NCI-H2081 treated with DMSO at 0.1 percent for 48 hours (cell line): ENCODE results near the gene DNA2.
"Not testable (repeated sequence)": the region's sequence is repeated elsewhere in the genome, so short reads cannot be mapped to it uniquely, and the experiment has no call there.

Experiments used
- DNase-seq: peaks from one replicate; lab custom pipeline; 2025; lab: John Stamatoyannopoulos, UW

The DNA2 gene, protein sequence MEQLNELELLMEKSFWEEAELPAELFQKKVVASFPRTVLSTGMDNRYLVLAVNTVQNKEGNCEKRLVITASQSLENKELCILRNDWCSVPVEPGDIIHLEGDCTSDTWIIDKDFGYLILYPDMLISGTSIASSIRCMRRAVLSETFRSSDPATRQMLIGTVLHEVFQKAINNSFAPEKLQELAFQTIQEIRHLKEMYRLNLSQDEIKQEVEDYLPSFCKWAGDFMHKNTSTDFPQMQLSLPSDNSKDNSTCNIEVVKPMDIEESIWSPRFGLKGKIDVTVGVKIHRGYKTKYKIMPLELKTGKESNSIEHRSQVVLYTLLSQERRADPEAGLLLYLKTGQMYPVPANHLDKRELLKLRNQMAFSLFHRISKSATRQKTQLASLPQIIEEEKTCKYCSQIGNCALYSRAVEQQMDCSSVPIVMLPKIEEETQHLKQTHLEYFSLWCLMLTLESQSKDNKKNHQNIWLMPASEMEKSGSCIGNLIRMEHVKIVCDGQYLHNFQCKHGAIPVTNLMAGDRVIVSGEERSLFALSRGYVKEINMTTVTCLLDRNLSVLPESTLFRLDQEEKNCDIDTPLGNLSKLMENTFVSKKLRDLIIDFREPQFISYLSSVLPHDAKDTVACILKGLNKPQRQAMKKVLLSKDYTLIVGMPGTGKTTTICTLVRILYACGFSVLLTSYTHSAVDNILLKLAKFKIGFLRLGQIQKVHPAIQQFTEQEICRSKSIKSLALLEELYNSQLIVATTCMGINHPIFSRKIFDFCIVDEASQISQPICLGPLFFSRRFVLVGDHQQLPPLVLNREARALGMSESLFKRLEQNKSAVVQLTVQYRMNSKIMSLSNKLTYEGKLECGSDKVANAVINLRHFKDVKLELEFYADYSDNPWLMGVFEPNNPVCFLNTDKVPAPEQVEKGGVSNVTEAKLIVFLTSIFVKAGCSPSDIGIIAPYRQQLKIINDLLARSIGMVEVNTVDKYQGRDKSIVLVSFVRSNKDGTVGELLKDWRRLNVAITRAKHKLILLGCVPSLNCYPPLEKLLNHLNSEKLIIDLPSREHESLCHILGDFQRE

DNA sequence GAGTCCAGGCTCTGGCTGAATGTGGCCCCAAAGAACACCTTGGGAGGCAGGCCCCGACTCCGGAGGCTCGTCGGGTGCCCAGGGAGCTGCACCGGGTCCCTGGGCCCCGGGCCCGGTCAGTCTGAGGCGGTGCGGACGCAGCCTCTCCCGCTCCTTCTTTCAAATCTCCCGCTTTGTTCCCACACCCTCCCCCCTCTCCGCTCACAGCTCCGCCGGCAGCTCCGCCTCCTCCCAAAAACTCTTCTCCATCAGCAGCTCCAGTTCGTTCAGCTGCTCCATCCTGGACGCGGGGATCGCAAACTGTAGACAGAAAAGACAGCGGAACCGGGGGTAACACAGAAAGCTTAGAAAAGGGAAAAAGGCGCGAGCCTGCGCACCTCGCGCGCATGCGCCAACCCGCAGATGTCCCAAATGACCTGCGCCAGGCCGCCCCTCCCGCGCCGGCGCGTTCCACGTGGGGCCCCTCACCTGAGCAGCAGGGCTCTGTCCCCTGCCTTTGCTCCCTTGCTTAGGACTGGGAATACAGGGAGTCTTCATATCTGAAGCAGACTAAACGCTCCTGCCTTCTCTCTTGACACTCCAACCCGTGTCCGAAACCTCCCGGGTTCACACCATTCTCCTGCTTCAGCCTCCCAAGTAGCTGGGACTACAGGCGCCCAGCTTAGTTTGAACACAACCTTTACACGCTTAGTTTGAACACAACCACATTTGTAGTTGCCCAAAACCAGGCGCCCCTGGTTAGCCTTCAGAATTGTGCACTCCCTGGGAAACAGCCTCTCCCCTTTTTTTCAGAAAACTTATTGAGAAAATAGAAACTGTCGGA, at the start of gene DNA2:
Gene DNA2, minus strand, starts transcription at position 388 of the 823 bp plus-strand sequence. Its CDS starts 109 bp downstream, at position 279.
- DNase-seq: peak; percentile 13

DNA sequence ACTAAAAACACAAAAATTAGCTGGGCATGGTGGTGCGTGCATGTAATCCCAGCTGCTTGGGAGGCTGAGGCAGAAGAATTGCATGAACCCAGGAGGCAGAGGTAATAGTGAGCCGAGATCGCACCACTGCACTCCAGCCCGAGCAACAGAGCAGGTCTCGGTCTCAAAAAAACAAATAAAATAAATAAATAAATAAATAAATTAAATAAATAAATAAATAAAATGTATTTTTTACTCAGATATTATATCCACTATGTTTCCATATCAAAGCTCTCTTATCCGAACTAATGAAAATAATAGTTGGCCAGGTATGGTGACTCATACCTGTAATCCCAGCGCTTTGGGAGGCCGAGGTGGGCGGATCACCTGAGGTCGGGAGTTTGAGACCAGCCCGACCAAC, 46.8 kb upstream of the DNA2 start:
- not testable (repeated sequence) for DNase-seq

DNA sequence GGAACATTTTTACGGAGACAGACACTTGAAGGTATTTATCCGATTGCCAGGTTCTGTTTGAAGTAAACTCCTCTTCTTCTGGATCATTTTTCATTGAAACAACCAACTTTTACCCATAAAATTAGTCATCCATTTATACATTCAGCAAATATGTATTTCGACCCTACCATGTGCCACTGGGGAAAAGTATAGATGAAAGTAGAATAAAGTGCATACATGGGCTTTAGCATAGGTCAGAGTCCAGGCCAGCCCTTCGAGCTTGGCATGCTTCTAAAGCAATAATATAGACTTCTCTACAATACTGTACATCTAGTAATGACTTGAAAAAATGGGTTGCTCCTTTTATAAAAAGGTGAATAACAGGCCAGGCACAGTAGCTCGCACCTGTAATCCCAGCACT, 45.4 kb upstream of the DNA2 start:
- DNase-seq: no peak

DNA sequence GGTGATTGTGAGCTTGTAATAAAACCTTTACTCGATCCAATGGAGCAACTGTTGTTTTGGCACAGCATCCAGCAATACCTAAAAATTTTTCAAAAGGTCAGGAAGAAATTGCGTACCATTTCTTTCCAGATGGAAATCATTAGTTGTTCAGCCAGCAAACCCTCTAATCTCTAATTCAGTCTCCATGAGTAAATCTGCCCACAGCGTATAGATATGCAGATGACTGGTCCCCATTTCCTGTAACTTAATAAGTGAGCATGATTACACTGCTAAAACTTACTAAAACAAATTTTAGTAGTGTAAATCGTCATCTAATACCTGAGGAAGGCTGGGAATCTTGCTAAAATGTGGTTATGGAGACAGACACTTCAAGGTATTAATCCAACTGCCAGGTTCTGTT, 45.0 kb upstream of the DNA2 start:
- DNase-seq: no peak

DNA sequence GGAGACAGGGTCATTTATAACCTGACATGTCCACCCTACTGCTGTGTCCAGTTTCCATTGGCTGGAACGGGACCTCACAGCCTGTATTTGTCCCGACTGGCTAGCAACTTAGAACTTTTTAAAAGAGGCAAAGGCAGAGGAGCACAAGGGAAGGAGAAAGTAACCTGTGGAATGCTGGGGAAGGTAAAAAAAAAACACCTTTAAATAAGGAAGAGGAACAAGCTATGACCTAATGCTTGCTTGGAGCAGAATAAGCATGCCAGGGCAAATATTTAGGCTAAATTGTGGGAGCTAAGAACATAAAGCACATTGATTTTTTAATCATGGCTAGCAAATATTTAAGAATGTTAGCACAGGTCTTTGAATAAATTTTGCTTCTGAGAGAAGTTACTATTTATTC, 44.4 kb upstream of the DNA2 start:
- DNase-seq: not testable (repeated sequence)

DNA sequence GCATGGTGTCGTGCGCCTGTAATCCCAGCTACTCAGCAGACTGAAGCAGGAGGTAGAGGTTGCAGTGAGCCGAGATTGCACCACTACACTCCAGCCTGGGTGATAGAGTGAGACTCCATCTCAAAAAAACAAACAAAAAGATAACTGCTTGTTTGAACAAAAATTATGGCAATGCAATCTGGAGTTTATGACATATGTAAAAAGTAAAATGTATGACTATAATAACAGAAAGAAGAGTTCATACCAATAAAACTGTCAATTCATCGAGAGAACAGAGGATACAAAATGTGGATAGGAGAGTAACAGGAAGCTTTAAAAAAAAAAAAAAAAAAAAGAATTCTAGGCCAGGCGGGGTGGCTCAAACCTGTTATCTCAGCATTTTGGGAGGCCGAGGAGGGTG, 36.3 kb upstream of the DNA2 start:
- DNase-seq: no peak

DNA sequence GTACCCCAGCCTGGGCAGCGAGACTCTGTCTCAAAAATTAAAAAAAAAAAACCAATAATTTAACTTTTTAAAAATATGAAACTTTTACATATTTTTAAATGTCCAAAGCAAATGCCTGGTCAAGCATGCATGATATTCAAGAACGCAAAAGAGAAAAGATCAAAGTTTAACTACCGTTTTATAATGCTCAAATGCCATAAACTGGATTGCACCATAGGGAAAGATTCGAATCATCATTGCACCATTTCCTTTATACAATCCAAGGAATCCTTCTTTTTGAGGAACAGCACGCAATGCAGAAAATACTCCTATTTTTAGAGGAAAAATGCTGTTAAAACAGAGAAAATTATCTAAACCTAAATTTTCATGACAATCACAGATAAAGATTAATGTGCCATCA, 34.6 kb upstream of the DNA2 start:
- DNase-seq: no peak

DNA sequence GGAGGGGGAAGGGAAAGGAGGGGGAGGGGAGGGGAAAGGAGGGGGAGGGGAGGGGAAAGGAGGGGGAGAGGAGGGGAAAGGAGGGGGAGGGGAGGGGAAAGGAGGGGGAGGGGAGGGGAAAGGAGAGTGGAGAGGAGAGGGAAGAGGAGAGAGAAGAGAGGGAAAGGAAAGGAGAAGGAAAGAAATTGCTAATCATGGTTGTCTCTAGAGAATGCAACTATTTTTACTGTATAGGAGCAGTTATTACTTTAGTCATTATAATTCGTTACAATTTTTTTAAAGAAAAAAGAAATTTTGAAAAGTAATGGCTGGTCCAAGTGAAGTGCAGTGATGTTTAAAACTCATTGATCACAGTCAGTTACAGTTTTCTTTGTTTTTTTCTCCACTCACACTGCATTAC, 31.1 kb upstream of the DNA2 start:
- DNase-seq: no peak

DNA sequence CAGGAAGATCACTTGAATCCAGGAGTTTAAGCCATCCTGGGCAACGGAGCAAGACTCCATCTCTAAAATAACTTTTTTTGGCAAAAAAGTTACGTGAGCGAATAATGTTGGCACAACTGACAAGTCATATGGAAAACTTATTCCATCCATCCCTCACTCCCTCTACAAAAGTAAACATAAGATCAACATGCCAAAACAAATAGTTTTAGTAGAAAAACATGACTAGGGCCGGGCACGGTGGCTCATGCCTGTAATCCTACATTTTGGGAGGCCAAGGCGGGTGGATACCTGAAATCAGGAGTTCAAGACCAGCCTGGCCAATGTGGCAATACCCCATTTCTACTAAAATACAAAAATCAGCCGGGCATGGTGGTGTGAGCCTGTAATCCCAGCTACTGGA, 29.9 kb upstream of the DNA2 start:
- DNase-seq: no peak

DNA sequence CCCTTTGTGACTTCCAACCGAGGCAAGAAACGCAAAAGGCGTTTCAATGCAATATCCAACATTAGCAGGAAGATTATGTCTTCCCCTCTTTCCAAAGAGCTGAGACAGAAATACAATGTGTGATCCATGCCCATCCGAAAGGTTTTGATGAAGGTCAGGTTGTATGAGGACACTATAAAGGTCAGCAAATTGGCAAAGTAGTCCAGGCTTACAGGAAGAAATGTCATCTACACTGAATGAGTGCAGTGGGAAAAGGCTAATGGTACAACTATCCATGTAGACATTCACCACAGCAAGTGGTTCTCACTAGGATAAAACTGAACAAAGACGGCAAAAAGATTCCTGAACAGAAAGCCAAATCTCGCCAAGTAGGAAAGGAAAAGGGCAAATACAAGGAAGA, 27.8 kb upstream of the DNA2 start:
- DNase-seq: no peak

DNA sequence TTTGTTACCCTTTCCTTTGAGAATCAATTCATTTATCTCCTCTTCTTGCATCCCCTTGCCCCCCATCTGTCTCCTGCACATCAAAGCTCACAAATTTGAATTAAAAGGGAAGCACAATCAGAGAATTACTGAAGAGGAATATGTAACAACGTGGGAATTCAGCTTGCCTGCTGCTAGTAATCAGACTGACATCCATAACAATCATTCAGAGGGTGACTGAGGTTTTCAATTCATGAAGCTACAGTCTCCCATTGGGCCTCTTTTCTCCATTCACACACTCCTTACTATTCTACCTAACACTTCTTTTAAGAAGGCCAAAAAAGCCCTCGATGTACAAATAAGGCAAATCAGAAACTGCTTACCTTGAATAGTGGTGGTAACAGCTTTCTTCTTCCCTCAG, 24.3 kb upstream of the DNA2 start:
- DNase-seq: no peak

DNA sequence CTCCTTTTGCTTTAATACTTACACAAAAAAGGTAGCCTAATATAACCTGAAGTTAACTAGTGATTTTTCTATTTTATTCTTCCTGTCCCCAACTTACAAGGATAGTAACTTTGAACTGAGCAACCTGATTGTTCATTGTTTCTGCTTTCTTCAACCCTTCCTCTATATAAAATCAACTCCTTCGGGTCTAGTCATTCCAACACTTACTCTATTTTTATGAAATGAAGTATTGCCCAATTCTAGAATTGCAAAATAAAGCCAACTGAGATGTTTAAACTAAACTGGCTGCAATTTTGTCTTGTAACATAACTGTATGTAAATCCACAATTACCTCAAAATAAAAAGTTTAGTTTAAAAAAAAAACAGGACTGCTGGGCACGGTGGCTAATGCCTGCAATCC, 20.3 kb upstream of the DNA2 start:
- DNase-seq: no peak

DNA sequence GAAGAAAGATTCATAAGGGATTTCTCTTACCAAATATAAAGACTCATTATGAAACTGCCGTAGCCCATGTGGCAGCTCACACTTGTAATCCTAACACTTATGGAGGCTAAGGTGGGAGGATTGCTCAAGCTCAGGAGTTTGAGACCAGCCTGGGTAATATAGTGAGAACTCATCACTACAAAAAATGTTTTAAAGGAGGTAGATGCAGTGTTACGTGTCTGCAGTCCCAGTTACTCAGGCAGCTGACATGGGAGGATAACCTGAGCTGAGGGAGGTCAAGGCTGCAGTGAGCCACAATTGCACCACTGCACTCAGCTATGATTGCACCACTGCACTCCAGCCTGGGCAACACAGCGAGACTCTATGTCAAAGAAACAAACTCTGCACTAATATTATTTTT, 18.1 kb upstream of the DNA2 start:
- DNase-seq: no peak

DNA sequence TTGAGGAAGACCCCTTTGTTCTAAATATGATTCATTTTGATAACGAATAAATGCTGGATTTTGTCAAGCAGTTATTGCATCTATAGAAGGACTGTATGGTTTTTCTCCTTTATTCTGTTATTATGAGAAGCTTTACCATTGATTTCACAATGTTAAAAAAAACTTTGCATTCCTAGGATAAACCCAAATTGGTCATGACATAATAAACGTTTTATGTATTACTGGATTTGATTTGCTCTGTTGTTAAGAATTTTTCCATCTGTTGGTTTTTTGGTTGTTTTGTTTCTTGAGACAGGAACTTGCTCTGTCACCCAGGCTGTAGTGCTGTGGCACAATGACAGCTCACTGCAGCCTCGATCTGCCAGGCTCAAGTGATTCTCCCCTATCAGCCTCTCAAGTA, 2.2 kb upstream of the DNA2 start:
- DNase-seq: no peak

DNA sequence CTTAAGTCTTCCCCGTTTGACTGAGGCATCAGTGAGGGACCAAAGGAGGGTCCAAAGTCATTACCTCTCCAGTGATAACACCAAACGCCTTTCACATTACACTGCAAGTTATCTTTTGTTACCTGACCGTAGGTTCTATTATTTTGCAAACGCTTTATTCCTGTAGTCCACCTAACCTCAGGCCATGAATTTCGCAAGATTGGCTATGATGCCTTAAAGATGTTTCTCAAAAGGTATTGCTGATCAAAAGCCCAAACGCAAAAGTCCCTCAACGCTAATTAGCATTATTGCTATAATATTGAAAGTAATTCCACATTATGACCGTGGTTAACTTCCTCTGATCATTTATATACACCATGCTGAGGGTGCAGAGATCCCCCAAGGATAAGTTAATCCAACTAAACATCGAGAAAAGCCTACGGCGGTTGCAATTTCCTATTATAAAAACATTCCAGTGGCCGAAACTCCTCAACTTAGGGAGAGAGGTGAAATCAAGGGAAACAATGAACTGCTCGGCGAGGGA, 649 bp downstream of the DNA2 start:
- DNase-seq: no peak

DNA sequence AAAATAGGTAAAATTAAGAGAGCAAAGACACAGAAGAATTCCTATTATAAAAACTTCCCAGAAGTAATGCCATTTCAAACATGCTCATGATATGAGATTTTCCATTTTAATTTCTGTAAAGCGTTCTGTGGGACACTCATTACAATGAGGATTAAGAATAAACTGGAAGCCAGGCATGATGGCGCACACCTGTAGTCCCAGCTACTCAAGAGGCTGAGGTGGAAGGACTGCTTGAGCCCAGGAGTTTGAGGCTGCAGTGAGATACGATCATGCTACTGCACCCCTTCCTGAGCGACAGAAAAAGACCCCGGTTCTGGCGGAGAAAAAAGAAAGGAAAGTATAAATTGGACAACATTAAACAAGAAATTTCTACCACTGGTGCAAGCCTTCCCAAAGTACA, 1.5 kb downstream of the DNA2 start:
- DNase-seq: no peak

DNA sequence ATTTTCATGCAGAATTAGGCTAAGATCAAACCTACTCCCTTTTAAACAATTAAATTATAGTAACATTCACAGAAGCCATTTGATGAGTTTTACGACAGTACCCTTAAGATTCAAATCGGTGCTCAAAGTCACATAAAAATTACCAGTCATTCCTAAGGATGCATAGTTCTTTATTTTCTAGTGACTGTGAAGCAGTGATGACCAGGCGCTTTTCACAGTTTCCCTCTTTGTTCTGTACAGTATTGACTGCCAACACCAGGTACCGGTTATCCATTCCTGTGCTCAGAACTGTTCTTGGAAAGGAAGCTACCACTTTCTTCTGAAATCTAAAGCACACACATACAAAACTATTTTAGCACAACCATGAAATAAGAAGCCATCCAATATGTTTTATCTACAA, 1.9 kb downstream of the DNA2 start:
- no peak for DNase-seq

DNA sequence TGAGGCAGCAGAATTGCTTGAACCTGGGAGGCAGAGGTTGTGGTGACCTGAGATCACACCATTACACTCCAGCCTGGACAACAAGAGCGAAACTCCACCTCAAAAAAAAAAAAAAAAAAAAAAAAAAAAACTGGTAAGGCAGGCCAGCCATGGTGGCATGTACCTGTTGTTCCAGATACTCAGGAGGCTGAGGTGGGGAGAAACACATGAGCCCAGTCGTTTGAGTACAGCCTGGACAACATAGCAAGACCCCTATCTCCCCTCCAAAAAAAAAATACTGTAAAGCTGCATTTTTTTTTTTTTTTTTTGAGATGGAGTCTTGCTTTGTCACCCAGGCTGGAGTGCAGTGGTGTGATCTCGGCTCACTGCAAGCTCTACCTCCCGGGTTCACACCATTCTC, 7.0 kb downstream of the DNA2 start:
- not testable (repeated sequence) for DNase-seq

DNA sequence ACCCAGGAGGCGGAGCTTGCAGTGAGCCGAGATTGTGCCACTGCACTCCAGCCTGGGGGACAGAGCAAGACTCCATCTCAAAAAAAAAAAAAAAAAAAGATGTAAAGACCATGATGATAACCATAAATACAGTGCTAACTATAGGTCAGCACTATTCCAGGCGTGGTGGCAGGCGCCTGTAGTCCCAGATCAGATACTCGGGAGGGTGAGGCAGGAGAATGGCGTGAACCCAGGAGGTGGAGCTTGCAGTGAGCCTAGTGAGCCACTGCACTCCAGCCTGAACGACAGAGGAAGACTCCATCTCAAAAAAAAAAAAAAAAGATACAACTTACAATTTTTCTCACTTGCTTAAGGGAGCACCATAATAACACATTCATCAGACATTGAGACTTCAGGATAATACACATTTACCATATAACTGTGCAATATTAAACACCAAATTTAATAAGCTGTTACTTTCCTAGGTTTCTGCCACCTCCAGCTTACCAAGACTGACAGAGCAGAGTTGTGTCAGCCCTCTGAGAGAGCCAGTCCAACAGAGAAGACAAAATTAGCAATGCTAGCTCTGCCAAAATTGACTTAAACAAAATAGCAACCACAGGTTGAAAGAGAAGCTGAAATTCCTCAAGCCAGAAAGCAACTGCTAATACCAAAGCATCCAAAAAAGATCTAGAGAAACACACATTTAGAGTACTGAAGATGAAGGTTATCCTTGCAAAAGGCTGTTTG, 8.2 kb downstream of the DNA2 start:
- no peak for DNase-seq

DNA sequence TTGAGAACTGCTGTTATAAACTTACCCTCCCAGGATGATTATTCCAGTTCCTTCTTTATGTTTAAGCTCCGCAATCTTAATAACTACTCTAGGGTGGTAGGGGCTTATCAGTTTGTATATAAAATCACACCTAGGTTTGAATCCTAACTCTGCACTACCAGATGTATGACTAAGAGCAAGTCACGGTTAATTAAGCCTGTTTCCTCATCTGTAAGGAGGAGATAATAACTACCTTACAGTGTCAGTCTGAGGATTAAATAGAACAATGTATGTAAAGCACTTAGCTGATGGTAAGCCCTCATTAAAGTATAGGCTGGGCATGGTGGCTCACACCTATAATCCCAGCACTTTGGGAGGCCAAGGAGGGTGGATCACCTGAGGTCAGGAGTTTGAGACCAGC, 9.2 kb downstream of the DNA2 start:
- no peak for DNase-seq

DNA sequence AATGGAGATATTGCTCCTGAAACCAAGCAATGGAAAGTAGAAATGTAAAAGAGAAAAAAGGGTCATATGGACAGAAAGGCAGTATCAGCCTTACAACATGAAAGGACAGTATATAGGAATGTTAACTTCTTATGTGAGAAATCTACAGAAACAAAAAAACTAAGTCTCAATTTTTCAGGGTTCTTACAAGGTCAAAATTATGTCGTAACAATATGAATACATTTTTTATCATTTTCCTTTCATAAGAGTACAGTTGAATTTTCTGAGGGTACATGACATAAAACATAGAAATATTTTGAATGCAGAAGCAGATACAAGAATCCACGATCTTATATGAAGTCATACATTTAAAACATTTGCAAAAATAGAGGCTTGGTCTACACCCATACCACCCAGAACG, 10.7 kb downstream of the DNA2 start:
- DNase-seq: no peak
